Aorta (tissue), 5 donors: ENCODE measurements around the gene GARNL3. TPM values are rescaled to one million over a fixed set of nuclear protein-coding genes. Genes with fewer than 3 reads are reported as not detected.

Experiments used
- ATAC-seq: fragments of 200-7000 bp; cut with Tn5 transposase; one replicate; pipeline ENCODE4 v1.9.1; 2022; ENCODE audit warnings: moderate library complexity; ENCODE audit not compliant: low FRiP score
- DNase-seq, 2 donors: peaks; one replicate each; pipeline ENCODE4 v3.0.0-alpha.2; 2020
- H3K27ac ChIP-seq, 2 donors: one replicate each; pipeline ENCODE4 v1.5.1; 2013; ENCODE audit warnings: low read length in 2 of 2, mild to moderate bottlenecking in 2 of 2, moderate library complexity in 2 of 2, control low read depth in 1 of 2, inconsistent platforms in 1 of 2, low read depth in 1 of 2
- H3K27me3 ChIP-seq, 2 donors: one replicate each; pipeline ENCODE4 v1.6.1; 2013; ENCODE audit warnings: control low read depth in 1 of 2, low read length in 1 of 2, mild to moderate bottlenecking in 1 of 2, moderate library complexity in 1 of 2; ENCODE audit not compliant: insufficient read depth in 2 of 2, control insufficient read depth in 1 of 2
- H3K36me3 ChIP-seq, 2 donors: one replicate each; pipeline ENCODE4 v1.6.1; 2013; ENCODE audit warnings: control low read depth in 1 of 2, low read length in 1 of 2, mild to moderate bottlenecking in 1 of 2; ENCODE audit not compliant: insufficient read depth in 2 of 2, control insufficient read depth in 1 of 2
- H3K4me1 ChIP-seq, 2 donors: one replicate each; pipeline ENCODE4 v1.6.1; 2013; ENCODE audit warnings: low read length in 2 of 2, control low read depth in 1 of 2, mild to moderate bottlenecking in 1 of 2, moderate library complexity in 1 of 2; ENCODE audit not compliant: insufficient read depth in 2 of 2, control insufficient read depth in 1 of 2
- H3K4me3 ChIP-seq, 2 donors: one replicate each; pipeline ENCODE4 v1.5.1; 2013; ENCODE audit warnings: low read length in 2 of 2, control low read depth in 1 of 2, mild to moderate bottlenecking in 1 of 2
- H3K9me3 ChIP-seq: one replicate; pipeline ENCODE4 v1.6.1; 2013; ENCODE audit warnings: mild to moderate bottlenecking, low read length; ENCODE audit not compliant: control insufficient read depth
- WGBS, 2 donors: extraction: QIAGEN DNeasy Blood & Tissue Kit; methylation state at CpG; one replicate each; pipeline ENCODE4 v1.1.7; 2013; 5-methylcytosine and 5-hydroxymethylcytosine counted together
- intact Hi-C, 2 donors: fragments of 100-400 bp; cut with DNase I; formaldehyde crosslinking; loops; one replicate each; pipeline versions ENCODE4 v1.14.2 to v1.15.0; 2022
- polyA plus RNA-seq, 2 donors: library from polyadenylated mRNA; stranded (reverse); fragments of 200-250 nt; gene quantifications; one replicate each; pipeline ENCODE4 v1.2.3, GENCODE V29; 2013
- total RNA-seq, 2 donors: library from RNA; stranded (reverse); fragmentation: NEBNext Ultra II Directional; extraction: Animal tissue kit (Norgen Biotek cat#: 25700); gene quantifications; one replicate each; pipeline ENCODE4 v1.2.1, GENCODE V29; 2021
- donor health status: healthy with polysubstance abuse.
- donor health status: Bipolar disorder and iron deficiency.
- donor health status: DM: no; HTN: no; CAD: no.
- donor health status: DM: no; HTN: no; CAD: no.
- donor health status: DM: yes; HTN: yes; CAD: no.

The GARNL3 gene
- total and polyA plus RNA-seq, 4 donors, result 6.3 to 70.9 (median 42.8) TPM

GRCh38 chr9:127362829-127363228, 98.3 kb downstream of the GARNL3 start:
- intact Hi-C loops, result no loop called here
- H3K4me1 ChIP-seq, result no peaks in the 10 kb centered on the region
- H3K27ac ChIP-seq, result no peak overlapping the region
- no peak for DNase-seq
- no peaks in the 10 kb centered on the region for H3K9me3 ChIP-seq
- peaks cover 0 to 3% of the 10 kb centered on the region in 2 donors for H3K36me3 ChIP-seq
- H3K4me3 ChIP-seq, result no peak overlapping the region
- no peak for ATAC-seq
- H3K27me3 ChIP-seq, result no peaks in the 10 kb centered on the region
- 92 to 97% methylated on average over 7 of the region's 7 CpGs for WGBS, 2 donors

- Histone ChIP-seq H3K27ac (no peak overlapping the region), H3K36me3 (peaks cover 0 to 6% of the 10 kb centered on the region in 2 donors), H3K4me1 (no peaks in the 10 kb centered on the region), H3K4me3 (no peak overlapping the region), H3K9me3 (no peaks in the 10 kb centered on the region), H3K27me3 (no peaks in the 10 kb centered on the region)
- DNase-seq, result no peak
- ATAC-seq, result no peak
- WGBS, 2 donors, result 92 to 97% methylated on average over 10 of the region's 10 CpGs
- intact Hi-C loops, result no loop called here
Observed at GRCh38 chr9:127365461-127365860, 100.9 kb downstream of the GARNL3 start.

- Histone ChIP-seq H3K27me3 (no peaks in the 10 kb centered on the region), H3K4me1 (no peaks in the 10 kb centered on the region), H3K9me3 (no peaks in the 10 kb centered on the region), H3K36me3 (peaks cover 0 to 10% of the 10 kb centered on the region in 2 donors), H3K27ac (no peak overlapping the region), H3K4me3 (no peak overlapping the region)
- intact Hi-C loops, result no loop called here
- DNase-seq, result peak in 1 of 2 donors; percentile 85
- WGBS, 2 donors, result 65 to 70% methylated on average over 7 of the region's 7 CpGs
- ATAC-seq, result no peak
Observed at GRCh38 chr9:127366594-127366993, 102.0 kb downstream of the GARNL3 start.

GRCh38 chr9:127368852-127369402, 104.4 kb downstream of the GARNL3 start:
- Histone ChIP-seq H3K27me3 (no peaks in the 10 kb centered on the region), H3K9me3 (no peaks in the 10 kb centered on the region), H3K36me3 (peaks cover 0 to 10% of the 10 kb centered on the region in 2 donors), H3K4me3 (no peak overlapping the region), H3K27ac (no peak overlapping the region), H3K4me1 (no peaks in the 10 kb centered on the region)
- no peak for DNase-seq
- intact Hi-C loops, result no loop called here
- ATAC-seq, result no peak
- WGBS, 2 donors, result 85 to 90% methylated on average over 6 of the region's 6 CpGs

- Histone ChIP-seq H3K27ac (no peak overlapping the region), H3K36me3 (peaks cover 0 to 9% of the 10 kb centered on the region in 2 donors), H3K27me3 (no peaks in the 10 kb centered on the region), H3K4me1 (no peaks in the 10 kb centered on the region), H3K9me3 (no peaks in the 10 kb centered on the region), H3K4me3 (no peak overlapping the region)
- 95% methylated on average over 8 of the region's 8 CpGs for WGBS, 2 donors
- DNase-seq (no peak), ATAC-seq (no peak)
- intact Hi-C loops, result no loop called here
Observed at GRCh38 chr9:127369428-127369827, 104.9 kb downstream of the GARNL3 start.

GRCh38 chr9:127370147-127370579, 105.6 kb downstream of the GARNL3 start:
- Histone ChIP-seq H3K4me1 (no peaks in the 10 kb centered on the region), H3K9me3 (no peaks in the 10 kb centered on the region), H3K36me3 (peaks cover 0 to 9% of the 10 kb centered on the region in 2 donors), H3K4me3 (no peak overlapping the region), H3K27me3 (no peaks in the 10 kb centered on the region), H3K27ac (no peak overlapping the region)
- intact Hi-C loops, result no loop called here
- no peak for ATAC-seq
- WGBS, 2 donors, result 59 to 69% methylated on average over 7 of the region's 7 CpGs
- no peak for DNase-seq

GRCh38 chr9:127370672-127371648, 106.4 kb downstream of the GARNL3 start:
- H3K27me3 ChIP-seq, result no peaks in the 10 kb centered on the region
- H3K4me1 ChIP-seq, result no peaks in the 10 kb centered on the region
- DNase-seq, result peak in 1 of 2 donors; percentile 16
- H3K9me3 ChIP-seq, result no peaks in the 10 kb centered on the region
- 86 to 87% methylated on average over 13 of the region's 13 CpGs for WGBS, 2 donors
- intact Hi-C loops, result no loop called here
- H3K27ac ChIP-seq, result no peak overlapping the region
- H3K4me3 ChIP-seq, result no peak overlapping the region
- ATAC-seq, result peak; percentile 48
- peaks cover 0 to 8% of the 10 kb centered on the region in 2 donors for H3K36me3 ChIP-seq

- 93 to 97% methylated on average over 3 of the region's 3 CpGs for WGBS, 2 donors
- no peaks in the 10 kb centered on the region for H3K9me3 ChIP-seq
- no peak overlapping the region for H3K4me3 ChIP-seq
- no peaks in the 10 kb centered on the region for H3K36me3 ChIP-seq
- no peaks in the 10 kb centered on the region for H3K4me1 ChIP-seq
- DNase-seq (no peak), ATAC-seq (no peak)
- intact Hi-C loops, result no loop called here
- no peak overlapping the region for H3K27ac ChIP-seq
- no peaks in the 10 kb centered on the region for H3K27me3 ChIP-seq
Observed at GRCh38 chr9:127380479-127380878, 115.9 kb downstream of the GARNL3 start.
